ENCODE results near the gene SYNDIG1. TPM values are rescaled to one million over a fixed set of nuclear protein-coding genes. Genes with fewer than 3 reads are reported as not detected.

SYNDIG1 gene
- total RNA-seq, 6 donors from 2014 or later: 0.30 to 0.37 (median 0.34) TPM; not detected in 3

- WGBS, 2 donors: 88 to 93% methylated on average over 6 of the region's 6 CpGs
- TF ChIP-seq EP300 (IDR thresholded peaks at IDR 0.05) (no peak), POLR2A (IDR thresholded peaks at IDR 0.05) (no peak), CTCF (IDR thresholded peaks at IDR 0.05) (no peak), POLR2AphosphoS5 (IDR thresholded peaks at IDR 0.05) (no peak)
These were observed 50.0 kb downstream of the SYNDIG1 start for GRCh38 chr20:24519476-24519875.

GRCh38 chr20:24521032-24521431 lies 51.6 kb downstream of the SYNDIG1 start:
- Histone ChIP-seq H3K9me3 (no peaks in the 10 kb centered on the region), H3K27ac (no peak overlapping the region), H3K4me1 (no peaks in the 10 kb centered on the region), H3K27me3 (no peaks in the 10 kb centered on the region), H3K4me3 (no peak overlapping the region), H3K36me3 (no peaks in the 10 kb centered on the region)
- DNase-seq (no peak), ATAC-seq (ENCODE audit: low FRiP score in 2 of 2) (no peak)
- TF ChIP-seq POLR2AphosphoS5 (IDR thresholded peaks at IDR 0.05): no peak
- no peak for TF ChIP-seq EP300 (IDR thresholded peaks at IDR 0.05)
- no peak for TF ChIP-seq CTCF (IDR thresholded peaks at IDR 0.05)
- no peak for TF ChIP-seq POLR2A (IDR thresholded peaks at IDR 0.05)
- 85 to 90% methylated on average over 3 of the region's 3 CpGs for WGBS, 2 donors

More at GRCh38 chr20:24519476-24519875, 50.0 kb downstream of the SYNDIG1 start:
- no peak overlapping the region for H3K27ac ChIP-seq
- ATAC-seq (ENCODE audit: low FRiP score in 2 of 2) (no peak), DNase-seq (no peak)
- H3K9me3 ChIP-seq: no peaks in the 10 kb centered on the region
- no peaks in the 10 kb centered on the region for H3K27me3 ChIP-seq
- no peaks in the 10 kb centered on the region for H3K36me3 ChIP-seq
- no peaks in the 10 kb centered on the region for H3K4me1 ChIP-seq
- no peak overlapping the region for H3K4me3 ChIP-seq

GRCh38 chr20:24522452-24523330 lies 53.3 kb downstream of the SYNDIG1 start:
- H3K4me3 ChIP-seq: no peak overlapping the region
- ATAC-seq (ENCODE audit: low FRiP score in 2 of 2) (no peak), DNase-seq (no peak)
- H3K27me3 ChIP-seq: no peaks in the 10 kb centered on the region
- no peaks in the 10 kb centered on the region for H3K4me1 ChIP-seq
- no peaks in the 10 kb centered on the region for H3K36me3 ChIP-seq
- H3K27ac ChIP-seq: no peak overlapping the region
- no peak for TF ChIP-seq CTCF (IDR thresholded peaks at IDR 0.05)
- no peak for TF ChIP-seq EP300 (IDR thresholded peaks at IDR 0.05)
- no peak for TF ChIP-seq POLR2AphosphoS5 (IDR thresholded peaks at IDR 0.05)
- no peak for TF ChIP-seq POLR2A (IDR thresholded peaks at IDR 0.05)
- WGBS, 2 donors: 85 to 86% methylated on average over 5 of the region's 5 CpGs
- H3K9me3 ChIP-seq: no peaks in the 10 kb centered on the region

- Histone ChIP-seq H3K27ac (no peak overlapping the region), H3K9me3 (no peaks in the 10 kb centered on the region), H3K4me3 (no peak overlapping the region), H3K27me3 (no peaks in the 10 kb centered on the region), H3K4me1 (no peaks in the 10 kb centered on the region), H3K36me3 (no peaks in the 10 kb centered on the region)
- TF ChIP-seq POLR2A (IDR thresholded peaks at IDR 0.05): no peak
- no peak for TF ChIP-seq POLR2AphosphoS5 (IDR thresholded peaks at IDR 0.05)
- TF ChIP-seq EP300 (IDR thresholded peaks at IDR 0.05): no peak
- no peak for TF ChIP-seq CTCF (IDR thresholded peaks at IDR 0.05)
- no peak for ATAC-seq (ENCODE audit: low FRiP score in 2 of 2)
- WGBS, 2 donors: 61 to 82% methylated on average over 5 of the region's 5 CpGs
- no peak for DNase-seq
These were observed 54.2 kb downstream of the SYNDIG1 start for GRCh38 chr20:24523661-24524060.
